C4-2B (cell line): ENCODE data around the gene RCOR2.

Experiments
- CTCF ChIP-seq: fragments of 450-650 bp; conservative IDR thresholded peaks from 2 replicates; pipeline ENCODE4 v1.5.1; 2017; ENCODE audit warnings: mild to moderate bottlenecking
- ZFX ChIP-seq: fragments of 450-650 bp; IDR thresholded peaks from 2 replicates; pipeline ENCODE4 v1.6.1; 2017

- TF ChIP-seq CTCF (peak; percentile 70), ZFX (no peak)
Observed at GRCh38 chr11:63871962-63872799, 44.8 kb downstream of the RCOR2 start.
